GM19467 (cell line): ENCODE data around the gene MORC3.
A peak's percentile ranks its signal among the peaks of the same experiment; 100 is the strongest.
"Not testable (repeated sequence)": the region's sequence is repeated elsewhere in the genome, so short reads cannot be mapped to it uniquely, and the experiment has no call there.

Experiments
- ATAC-seq: cut with Tn5 transposase; IDR thresholded peaks from one replicate; pipeline ENCODE4 v1.9.1; 2021; ENCODE audit warnings: mild to moderate bottlenecking, moderate library complexity; ENCODE audit not compliant: unreplicated experiment

Gene MORC3

GRCh38 chr21:36381841-36382589, 62.0 kb downstream of the MORC3 start:
- ATAC-seq, result no peak

GRCh38 chr21:36382722-36383121, 62.7 kb downstream of the MORC3 start:
- not testable (repeated sequence) for ATAC-seq

- ATAC-seq, result peak; percentile 21
These were observed 64.9 kb downstream of the MORC3 start for GRCh38 chr21:36384885-36385232.

- peak; percentile 86 for ATAC-seq
These were observed 65.4 kb downstream of the MORC3 start, which contains the start of gene CHAF1B for GRCh38 chr21:36385233-36386030. Gene CHAF1B (plus strand): TSS chr21:36385392. CDS start chr21:36386137, 745 bp downstream.

GRCh38 chr21:36386031-36386642, 66.1 kb downstream of the MORC3 start:
- no peak for ATAC-seq

GRCh38 chr21:36388096-36388495, 68.1 kb downstream of the MORC3 start:
- no peak for ATAC-seq

- no peak for ATAC-seq
These were observed 68.8 kb downstream of the MORC3 start for GRCh38 chr21:36388835-36389234.

GRCh38 chr21:36391649-36392048, 71.7 kb downstream of the MORC3 start:
- not testable (repeated sequence) for ATAC-seq

GRCh38 chr21:36395353-36396111, 75.5 kb downstream of the MORC3 start:
- ATAC-seq, result no peak

GRCh38 chr21:36396325-36396724, 76.3 kb downstream of the MORC3 start:
- no peak for ATAC-seq

GRCh38 chr21:36396971-36397370, 77.0 kb downstream of the MORC3 start:
- ATAC-seq, result no peak

- no peak for ATAC-seq
These were observed 77.6 kb downstream of the MORC3 start for GRCh38 chr21:36397606-36398005.

- not testable (repeated sequence) for ATAC-seq
These were observed 79.7 kb downstream of the MORC3 start for GRCh38 chr21:36399736-36400135.

GRCh38 chr21:36400719-36401118, 80.7 kb downstream of the MORC3 start:
- no peak for ATAC-seq

- no peak for ATAC-seq
These were observed 82.3 kb downstream of the MORC3 start for GRCh38 chr21:36402339-36402738.

- no peak for ATAC-seq
These were observed 83.7 kb downstream of the MORC3 start for GRCh38 chr21:36403713-36404112.

- ATAC-seq, result no peak
These were observed 88.6 kb downstream of the MORC3 start for GRCh38 chr21:36408568-36408967.

GRCh38 chr21:36411301-36411700, 91.3 kb downstream of the MORC3 start:
- ATAC-seq, result no peak

GRCh38 chr21:36412916-36413315, 92.9 kb downstream of the MORC3 start:
- ATAC-seq, result no peak

- ATAC-seq, result no peak
These were observed 95.4 kb downstream of the MORC3 start for GRCh38 chr21:36415375-36415774.

- ATAC-seq, result no peak
These were observed 99.2 kb downstream of the MORC3 start for GRCh38 chr21:36419241-36419640.
